ENCODE data around the gene KLC3. TPM values are rescaled to one million over a fixed set of nuclear protein-coding genes. Genes with fewer than 3 reads are reported as not detected.

Gene KLC3
- total and polyA plus RNA-seq, 2 donors (not counting 1 experiment from before 2014, with no cell fraction given), result not detected

- H3K4me3 Mint-ChIP-seq, result no peak overlapping the region
- H3K27me3 Mint-ChIP-seq, result no peaks in the 10 kb centered on the region
- Histone ChIP-seq H3K36me3 (replicated peaks in 1 of 2; ENCODE audit: control extremely low read depth in 1 of 2, control insufficient read depth in 1 of 2, extremely low read depth in 1 of 2, insufficient read depth in 2 of 2, low read length in 1 of 2) (peaks cover 1 to 13% of the 10 kb centered on the region in 2 experiments), H3K4me3 (ENCODE audit: control extremely low read depth in 1 of 5, extremely low read depth in 1 of 5, insufficient read depth in 1 of 5, low read depth in 2 of 5, low read length in 4 of 5) (no peak overlapping the region), H3K79me2 (ENCODE audit: control insufficient read depth, insufficient read depth, low read length) (no peaks in the 10 kb centered on the region), H3K9ac (ENCODE audit: low read length) (no peak overlapping the region), H3K4me1 (ENCODE audit: control insufficient read depth in 2 of 2, insufficient read depth in 2 of 2, low read length in 2 of 2) (no peaks in the 10 kb centered on the region), H3K9me3 (ENCODE audit: control extremely low read depth in 1 of 3, control insufficient read depth in 2 of 3, insufficient read depth in 1 of 3, low read length in 2 of 3) (no peaks in the 10 kb centered on the region), H4K20me1 (ENCODE audit: control insufficient read depth, insufficient read depth, low read length, poor library complexity, severe bottlenecking) (no peaks in the 10 kb centered on the region), H3K27me3 (replicated peaks in 1 of 4; ENCODE audit: control extremely low read depth in 1 of 4, control insufficient read depth in 3 of 4, insufficient read depth in 4 of 4, low read length in 3 of 4) (no peaks in the 10 kb centered on the region), H2AFZ (ENCODE audit: insufficient read depth, low read depth, low read length, poor library complexity, severe bottlenecking) (no peak overlapping the region), H3K27ac (ENCODE audit: low read length in 2 of 2) (no peak overlapping the region), H3K4me2 (replicated peaks; ENCODE audit: low read depth, low read length, poor library complexity, severe bottlenecking) (no peak overlapping the region)
- H3K27ac Mint-ChIP-seq, result no peak overlapping the region
- POLR2A ChIA-PET, result no interaction called here
- DNase-seq (no peak), ATAC-seq (ENCODE audit: low read depth) (no peak)
- 90% methylated on average over 14 of the region's 20 CpGs for WGBS (ENCODE audit: insufficient coverage)
- H3K4me1 Mint-ChIP-seq, result no peaks in the 10 kb centered on the region
- no peaks in the 10 kb centered on the region for H3K9me3 Mint-ChIP-seq (ENCODE audit: insufficient read depth)
- CTCF ChIA-PET, result no interaction called here
- no peak for TF ChIP-seq EZH2 (IDR thresholded peaks at IDR 0.05; ENCODE audit: borderline replicate concordance, insufficient read depth, low read depth, low read length, poor library complexity, severe bottlenecking)
- no peak for TF ChIP-seq CTCF (IDR thresholded peaks at IDR 0.05)
- intact Hi-C loops (cut with micrococcal nuclease), result no loop called here
Observed at GRCh38 chr19:45356760-45357444, 16.4 kb downstream of the KLC3 start.

DNA sequence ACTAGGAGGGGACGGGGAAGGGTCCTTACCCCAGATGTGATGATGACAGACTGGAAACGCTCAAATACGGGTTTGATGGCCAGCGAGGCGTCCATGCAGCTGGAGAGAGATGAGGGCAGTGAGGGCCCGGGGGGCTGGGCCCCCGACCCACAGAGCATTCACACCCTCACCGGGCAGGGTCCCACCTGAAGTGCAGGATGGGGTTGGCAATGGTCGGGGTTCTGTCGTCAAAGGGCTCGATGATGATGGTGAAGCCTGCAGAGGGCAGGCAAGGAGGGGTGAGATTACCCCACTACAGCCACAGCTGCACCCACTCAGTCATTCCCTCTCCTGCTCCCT, 16.9 kb downstream of the KLC3 start:
- peaks cover 1 to 13% of the 10 kb centered on the region in 2 experiments for H3K36me3 ChIP-seq (replicated peaks in 1 of 2; ENCODE audit: control extremely low read depth in 1 of 2, control insufficient read depth in 1 of 2, extremely low read depth in 1 of 2, insufficient read depth in 2 of 2, low read length in 1 of 2)
- CTCF ChIA-PET, result no interaction called here

More for the DNA sequence above, 16.9 kb downstream of the KLC3 start:
- Histone ChIP-seq H3K9ac (ENCODE audit: low read length) (no peak overlapping the region), H3K4me2 (replicated peaks; ENCODE audit: low read depth, low read length, poor library complexity, severe bottlenecking) (no peak overlapping the region), H3K79me2 (ENCODE audit: control insufficient read depth, insufficient read depth, low read length) (no peaks in the 10 kb centered on the region), H3K4me3 (ENCODE audit: control extremely low read depth in 1 of 5, extremely low read depth in 1 of 5, insufficient read depth in 1 of 5, low read depth in 2 of 5, low read length in 4 of 5) (no peak overlapping the region), H3K9me3 (ENCODE audit: control extremely low read depth in 1 of 3, control insufficient read depth in 2 of 3, insufficient read depth in 1 of 3, low read length in 2 of 3) (no peaks in the 10 kb centered on the region), H3K27me3 (replicated peaks in 1 of 4; ENCODE audit: control extremely low read depth in 1 of 4, control insufficient read depth in 3 of 4, insufficient read depth in 4 of 4, low read length in 3 of 4) (no peaks in the 10 kb centered on the region), H2AFZ (ENCODE audit: insufficient read depth, low read depth, low read length, poor library complexity, severe bottlenecking) (no peak overlapping the region), H3K4me1 (ENCODE audit: control insufficient read depth in 2 of 2, insufficient read depth in 2 of 2, low read length in 2 of 2) (no peaks in the 10 kb centered on the region), H4K20me1 (ENCODE audit: control insufficient read depth, insufficient read depth, low read length, poor library complexity, severe bottlenecking) (no peaks in the 10 kb centered on the region), H3K27ac (ENCODE audit: low read length in 2 of 2) (no peak overlapping the region)
- Mint-ChIP-seq H3K4me1 (no peaks in the 10 kb centered on the region), H3K27me3 (no peaks in the 10 kb centered on the region), H3K4me3 (no peak overlapping the region), H3K27ac (no peak overlapping the region), H3K9me3 (ENCODE audit: insufficient read depth) (no peaks in the 10 kb centered on the region)
- intact Hi-C loops (cut with micrococcal nuclease), result no loop called here
- WGBS (ENCODE audit: insufficient coverage), result 98% methylated on average over 9 of the region's 11 CpGs
- no peak for ATAC-seq (ENCODE audit: low read depth)
- TF ChIP-seq EZH2 (IDR thresholded peaks at IDR 0.05; ENCODE audit: borderline replicate concordance, insufficient read depth, low read depth, low read length, poor library complexity, severe bottlenecking), result no peak
- TF ChIP-seq CTCF (IDR thresholded peaks at IDR 0.05), result no peak
- POLR2A ChIA-PET, result no interaction called here
- no peak for DNase-seq

Data from B cell (primary cell).